Measurements from ENCODE around the gene NALCN. TPM values are rescaled to one million over a fixed set of nuclear protein-coding genes. Genes with fewer than 3 reads are reported as not detected.

NALCN gene
- total RNA-seq, 1 experiment from 2014 or later = 8.5 TPM

DNA sequence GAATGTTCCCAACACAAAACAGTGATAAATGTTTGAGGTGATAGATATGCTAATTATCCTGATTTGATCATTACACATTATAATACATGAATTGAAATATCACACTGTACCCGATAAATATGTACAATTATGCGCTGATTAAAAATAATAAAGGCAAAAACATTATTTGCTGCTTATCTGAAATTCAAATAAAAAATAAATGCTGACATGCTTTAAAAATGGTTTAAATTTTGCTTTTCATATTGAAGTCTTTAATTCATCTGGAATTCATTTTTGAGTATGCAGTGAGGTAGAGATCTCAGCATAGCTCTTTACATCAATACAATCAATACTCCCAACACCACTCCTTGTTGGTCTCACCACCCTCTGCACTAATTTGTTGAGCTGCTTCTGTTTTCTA, 330.8 kb downstream of the NALCN start:
- POLR2A ChIA-PET = no interaction called here

DNA sequence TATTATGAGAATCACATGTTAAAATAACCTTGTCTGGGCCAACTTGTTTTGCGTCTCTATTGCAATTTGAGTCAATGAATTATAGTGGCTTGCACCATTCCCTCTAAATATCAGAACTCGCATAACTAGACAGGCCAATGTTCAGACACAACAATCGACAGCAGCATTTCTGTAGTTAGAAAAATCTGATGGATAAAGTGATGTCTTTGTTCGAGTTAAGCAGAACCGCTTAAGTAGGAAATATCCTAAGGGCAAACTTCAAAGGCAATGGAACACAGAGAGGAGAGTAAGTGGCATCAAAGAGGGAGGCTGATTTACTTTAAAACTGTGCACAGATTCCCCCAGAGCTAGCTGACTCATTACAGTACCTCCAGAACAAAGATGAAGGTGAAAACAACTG, 333.9 kb downstream of the NALCN start:
- no peaks in the 10 kb centered on the region for H3K4me1 Mint-ChIP-seq (ENCODE audit: insufficient read depth, unreplicated experiment)
- no peak for DNase-seq (ENCODE audit: unreplicated experiment)
- no peaks in the 10 kb centered on the region for H3K27me3 Mint-ChIP-seq (ENCODE audit: insufficient read depth, unreplicated experiment)
- no peak overlapping the region for H3K4me3 Mint-ChIP-seq (ENCODE audit: unreplicated experiment)
- peaks cover 10% of the 10 kb centered on the region for H3K9me3 Mint-ChIP-seq (ENCODE audit: unreplicated experiment)
- H3K27ac Mint-ChIP-seq (ENCODE audit: low read depth, unreplicated experiment) = no peak overlapping the region
- ChIA-PET POLR2A (no interaction called here), CTCF (interaction anchor here (1.8 kb wide), 1 partner anchor 79 kb away, joined by 4 read pairs; no protein-coding TSS in a partner anchor)
- no peaks in the 10 kb centered on the region for H3K36me3 Mint-ChIP-seq (ENCODE audit: insufficient read depth, unreplicated experiment)
- TF ChIP-seq CTCF (IDR thresholded peaks at IDR 0.05; ENCODE audit: unreplicated experiment) = no peak
- no TSS peak for BruUV-seq (replicated peaks)
- intact Hi-C loops (cut with micrococcal nuclease) = no loop called here

More for the DNA sequence above, 330.8 kb downstream of the NALCN start:
- CTCF ChIA-PET = interaction anchor here (1.0 to 1.5 kb wide), 2 partner anchors 15 to 364 kb away, joined by 3 to 4 read pairs; no protein-coding TSS in a partner anchor
- Mint-ChIP-seq H3K27me3 (ENCODE audit: insufficient read depth, unreplicated experiment) (no peaks in the 10 kb centered on the region), H3K36me3 (ENCODE audit: insufficient read depth, unreplicated experiment) (no peaks in the 10 kb centered on the region), H3K4me1 (ENCODE audit: insufficient read depth, unreplicated experiment) (no peaks in the 10 kb centered on the region), H3K27ac (ENCODE audit: low read depth, unreplicated experiment) (no peak overlapping the region), H3K9me3 (ENCODE audit: unreplicated experiment) (no peaks in the 10 kb centered on the region), H3K4me3 (ENCODE audit: unreplicated experiment) (no peak overlapping the region)
- TF ChIP-seq CTCF (IDR thresholded peaks at IDR 0.05; ENCODE audit: unreplicated experiment) = no peak
- no peak for DNase-seq (ENCODE audit: unreplicated experiment)
- intact Hi-C loops (cut with micrococcal nuclease) = no loop called here
- BruUV-seq (replicated peaks) = no TSS peak

DNA sequence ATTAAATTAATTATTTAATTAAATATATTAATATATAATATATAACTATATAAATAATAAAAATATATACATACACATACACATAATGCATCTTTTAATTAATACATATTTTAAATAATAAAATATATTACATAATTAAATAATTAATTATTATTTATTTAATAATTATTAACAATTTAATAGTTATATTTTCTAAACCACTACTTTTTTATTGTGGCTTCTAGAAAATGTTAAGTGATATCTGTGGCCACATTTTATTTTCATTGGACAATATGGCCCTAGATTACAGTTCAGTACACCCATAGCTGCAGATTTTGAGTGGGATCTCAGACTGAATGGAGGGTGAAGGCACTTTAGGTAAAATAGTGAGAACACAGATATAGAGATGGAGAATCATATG, 335.7 kb downstream of the NALCN start:
- no peaks in the 10 kb centered on the region for H3K36me3 Mint-ChIP-seq (ENCODE audit: insufficient read depth, unreplicated experiment)
- intact Hi-C loops (cut with micrococcal nuclease) = no loop called here
- no peaks in the 10 kb centered on the region for H3K27me3 Mint-ChIP-seq (ENCODE audit: insufficient read depth, unreplicated experiment)
- ChIA-PET CTCF (interaction anchor here (1.8 kb wide), 1 partner anchor 77 kb away, joined by 4 read pairs; no protein-coding TSS in a partner anchor), POLR2A (no interaction called here)
- no peak overlapping the region for H3K27ac Mint-ChIP-seq (ENCODE audit: low read depth, unreplicated experiment)
- no peaks in the 10 kb centered on the region for H3K4me1 Mint-ChIP-seq (ENCODE audit: insufficient read depth, unreplicated experiment)
- BruUV-seq (replicated peaks) = no TSS peak
- TF ChIP-seq CTCF (IDR thresholded peaks at IDR 0.05; ENCODE audit: unreplicated experiment) = no peak
- H3K9me3 Mint-ChIP-seq (ENCODE audit: unreplicated experiment) = peaks cover 10% of the 10 kb centered on the region
- no peak overlapping the region for H3K4me3 Mint-ChIP-seq (ENCODE audit: unreplicated experiment)
- no peak for DNase-seq (ENCODE audit: unreplicated experiment)

DNA sequence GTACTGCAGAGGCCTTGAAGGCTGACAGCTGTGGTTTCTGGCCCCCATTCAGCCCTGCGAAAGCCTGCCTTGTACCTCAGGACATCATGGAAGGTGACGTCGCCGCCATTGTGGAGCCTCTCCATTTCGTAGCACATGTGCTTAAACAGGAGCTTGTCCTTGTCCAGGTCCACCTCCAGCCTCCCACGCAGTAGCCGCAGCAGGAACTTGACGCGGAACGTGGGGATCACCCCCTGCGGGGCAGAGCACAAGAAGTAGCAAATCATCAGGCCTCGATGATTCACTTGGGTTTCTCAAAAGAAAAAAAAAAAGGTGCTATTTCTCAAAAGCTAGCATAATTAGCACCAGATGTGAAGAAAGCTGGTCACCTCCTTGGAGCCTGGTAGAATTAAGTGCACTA, 351.0 kb downstream of the NALCN start:
- no peaks in the 10 kb centered on the region for H3K27me3 Mint-ChIP-seq (ENCODE audit: insufficient read depth, unreplicated experiment)
- intact Hi-C loops (cut with micrococcal nuclease) = no loop called here
- no peak for TF ChIP-seq CTCF (IDR thresholded peaks at IDR 0.05; ENCODE audit: unreplicated experiment)
- no TSS peak for BruUV-seq (replicated peaks)
- no peak for DNase-seq (ENCODE audit: unreplicated experiment)
- CTCF ChIA-PET = interaction anchor here (0.8 kb wide), 1 partner anchor 36 kb away, joined by 3 read pairs; no protein-coding TSS in a partner anchor
- H3K9me3 Mint-ChIP-seq (ENCODE audit: unreplicated experiment) = no peaks in the 10 kb centered on the region
- H3K4me3 Mint-ChIP-seq (ENCODE audit: unreplicated experiment) = no peak overlapping the region
- H3K4me1 Mint-ChIP-seq (ENCODE audit: insufficient read depth, unreplicated experiment) = no peaks in the 10 kb centered on the region
- H3K27ac Mint-ChIP-seq (ENCODE audit: low read depth, unreplicated experiment) = no peak overlapping the region
- POLR2A ChIA-PET = no interaction called here
- no peaks in the 10 kb centered on the region for H3K36me3 Mint-ChIP-seq (ENCODE audit: insufficient read depth, unreplicated experiment)
